Stomach (tissue), 19 donors: ENCODE data around the gene WFDC1. TPM values are rescaled to one million over a fixed set of nuclear protein-coding genes. Genes with fewer than 3 reads are reported as not detected.
A peak's percentile ranks its signal among the peaks of the same experiment; 100 is the strongest.

Source experiments
- DNase-seq, 2 donors: peaks; one replicate each; pipeline versions ENCODE4 v3.0.0 to v3.0.0-alpha.2; 2013 to 2019
- H3K27ac ChIP-seq, 5 donors: fragments of 200-600 bp in 4 of 5; sonication (generic) in 4 of 5; one replicate each; pipeline ENCODE4 v1.5.1; 2013 to 2019; ENCODE audit warnings: mild to moderate bottlenecking in 1 of 5, moderate library complexity in 1 of 5
- H3K27me3 ChIP-seq, 3 donors: fragments of 200-600 bp; sonication (generic); one replicate each; pipeline ENCODE4 v1.5.1; 2017 to 2019; ENCODE audit warnings: mixed run types in 1 of 3
- H3K36me3 ChIP-seq, 4 donors: fragments of 200-600 bp; sonication (generic); 1 replicate in 3 of 4; 2 replicates in 1 of 4; pipeline ENCODE4 v1.5.1; 2016 to 2019
- H3K4me1 ChIP-seq, 4 donors: fragments of 200-600 bp; sonication (generic); one replicate each; pipeline ENCODE4 v1.5.1; 2016 to 2019
- H3K4me3 ChIP-seq, 4 donors: fragments of 200-600 bp; sonication (generic) in 3 of 4; one replicate each; pipeline ENCODE4 v1.5.1; 2016 to 2019; ENCODE audit warnings: mild to moderate bottlenecking in 1 of 4
- H3K9me3 ChIP-seq, 4 donors: fragments of 200-600 bp; sonication (generic); one replicate each; pipeline ENCODE4 v1.5.1; 2016 to 2019
- EP300 ChIP-seq: sonication (generic); formaldehyde crosslinking; IDR thresholded peaks from one replicate; pipeline ENCODE4 v1.6.1; 2017; ENCODE audit warnings: antibody characterized with exemption
- POLR2A ChIP-seq, 4 donors: fragments of 450-650 bp; IDR thresholded peaks; one replicate each; pipeline ENCODE4 v1.6.1; 2016; ENCODE audit warnings: antibody characterized with exemption in 4 of 4, control low read depth in 2 of 4, mild to moderate bottlenecking in 1 of 4, moderate library complexity in 1 of 4
- POLR2AphosphoS5 ChIP-seq, 3 donors: sonication (generic); formaldehyde crosslinking; IDR thresholded peaks; one replicate each; pipeline ENCODE4 v1.6.1; 2016; ENCODE audit warnings: antibody characterized with exemption in 3 of 3
- WGBS, 5 donors: extraction: QIAGEN DNeasy Blood & Tissue Kit in 3 of 5; methylation state at CpG; one replicate each; pipeline versions ENCODE4 v1.1.5 to v1.1.7; 2013 to 2018; 5-methylcytosine and 5-hydroxymethylcytosine counted together
- intact Hi-C: fragments of 100-400 bp; cut with DNase I; formaldehyde crosslinking; loops from one replicate; pipeline ENCODE4 v1.15.1; 2023; ENCODE audit warnings: low total_unique reads
- long read RNA-seq, 10 donors: transcript quantifications; one replicate each; lab custom pipeline, GENCODE V29; 2026
- polyA plus RNA-seq, 3 donors: library from polyadenylated mRNA; stranded (reverse); fragments of 200-250 nt; gene quantifications; one replicate each; pipeline ENCODE4 v1.2.3, GENCODE V29; 2013
- total RNA-seq, 5 donors: library from RNA; depleted of rRNA; stranded (reverse); fragments of >200 nt; gene quantifications; one replicate each; pipeline versions ENCODE4 v1.1.0 to v1.2.3, GENCODE V29; 2014 to 2016
- TF ChIP-seq, protein P1 (sequence below), 7 experiments: fragments of 450-650 bp in 4 of 7; fragments of 200-600 bp in 3 of 7; sonication (generic) in 3 of 7; IDR thresholded peaks; one replicate each; pipeline ENCODE4 v1.5.1; 2016 to 2019; ENCODE audit warnings: antibody characterized with exemption in 7 of 7, control low read depth in 2 of 7, mild to moderate bottlenecking in 1 of 7
- donor health status: healthy with polysubstance abuse.
- donor health status: Bipolar disorder and iron deficiency.
- donor health status: healthy.

Gene WFDC1
- 10 to 100 TPM in 4 of 5 donors, not detected in 1; 10.7 to 64.3 (median 20.8) TPM for total RNA-seq
- 10 to 100 TPM; 12.9 to 19.4 (median 13.9) TPM for polyA plus RNA-seq
- long read RNA-seq, donor 1, full-length matches to known transcripts = 2 of 2 reads
- long read RNA-seq, donor 1, partial matches to known transcripts = 0 of 2 reads
- long read RNA-seq, donor 1, other reads (novel, unspliced or antisense) = 0 of 2 reads
- long read RNA-seq, donor 2, full-length matches to known transcripts = 3 of 3 reads
- long read RNA-seq, donor 2, partial matches to known transcripts = 0 of 3 reads
- long read RNA-seq, donor 2, other reads (novel, unspliced or antisense) = 0 of 3 reads
- long read RNA-seq, donor 3, full-length matches to known transcripts = 6 of 6 reads
- long read RNA-seq, donor 3, partial matches to known transcripts = 0 of 6 reads
- long read RNA-seq, donor 3, other reads (novel, unspliced or antisense) = 0 of 6 reads
- long read RNA-seq, donor 4 = 0 reads
- long read RNA-seq, donor 5, full-length matches to known transcripts = 17 of 17 reads
- long read RNA-seq, donor 5, partial matches to known transcripts = 0 of 17 reads
- long read RNA-seq, donor 5, other reads (novel, unspliced or antisense) = 0 of 17 reads
- long read RNA-seq, donor 6, full-length matches to known transcripts = 12 of 12 reads
- long read RNA-seq, donor 6, partial matches to known transcripts = 0 of 12 reads
- long read RNA-seq, donor 6, other reads (novel, unspliced or antisense) = 0 of 12 reads
- long read RNA-seq, donor 7, full-length matches to known transcripts = 8 of 8 reads
- long read RNA-seq, donor 7, partial matches to known transcripts = 0 of 8 reads
- long read RNA-seq, donor 7, other reads (novel, unspliced or antisense) = 0 of 8 reads
- long read RNA-seq, donor 8, full-length matches to known transcripts = 9 of 9 reads
- long read RNA-seq, donor 8, partial matches to known transcripts = 0 of 9 reads
- long read RNA-seq, donor 8, other reads (novel, unspliced or antisense) = 0 of 9 reads
- long read RNA-seq, donor 9, full-length matches to known transcripts = 22 of 22 reads
- long read RNA-seq, donor 9, partial matches to known transcripts = 0 of 22 reads
- long read RNA-seq, donor 9, other reads (novel, unspliced or antisense) = 0 of 22 reads
- long read RNA-seq, donor 10, partial matches to known transcripts = 0 of 1 reads
- long read RNA-seq, donor 10, other reads (novel, unspliced or antisense) = 0 of 1 reads

- Histone ChIP-seq H3K27ac (peak within 1 kb of the TSS; percentile 7 to 90 (median 80)), H3K27me3 (peaks cover 0 to 37% (median 13%) of the 10 kb centered on the region in 3 donors), H3K9me3 (no peaks in the 10 kb centered on the region), H3K4me1 (peaks cover 11 to 57% (median 20%) of the 10 kb centered on the region in 4 donors), H3K36me3 (no peaks in the 10 kb centered on the region), H3K4me3 (peak within 1 kb of the TSS; percentile 30 to 34 (median 30))
- DNase-seq = peak in 1 of 2 donors; percentile 71
- WGBS, 5 donors = 1 to 3% (median 3%) methylated on average over 21 to 29 of the region's 29 CpGs
- TF ChIP-seq, protein P1, sequence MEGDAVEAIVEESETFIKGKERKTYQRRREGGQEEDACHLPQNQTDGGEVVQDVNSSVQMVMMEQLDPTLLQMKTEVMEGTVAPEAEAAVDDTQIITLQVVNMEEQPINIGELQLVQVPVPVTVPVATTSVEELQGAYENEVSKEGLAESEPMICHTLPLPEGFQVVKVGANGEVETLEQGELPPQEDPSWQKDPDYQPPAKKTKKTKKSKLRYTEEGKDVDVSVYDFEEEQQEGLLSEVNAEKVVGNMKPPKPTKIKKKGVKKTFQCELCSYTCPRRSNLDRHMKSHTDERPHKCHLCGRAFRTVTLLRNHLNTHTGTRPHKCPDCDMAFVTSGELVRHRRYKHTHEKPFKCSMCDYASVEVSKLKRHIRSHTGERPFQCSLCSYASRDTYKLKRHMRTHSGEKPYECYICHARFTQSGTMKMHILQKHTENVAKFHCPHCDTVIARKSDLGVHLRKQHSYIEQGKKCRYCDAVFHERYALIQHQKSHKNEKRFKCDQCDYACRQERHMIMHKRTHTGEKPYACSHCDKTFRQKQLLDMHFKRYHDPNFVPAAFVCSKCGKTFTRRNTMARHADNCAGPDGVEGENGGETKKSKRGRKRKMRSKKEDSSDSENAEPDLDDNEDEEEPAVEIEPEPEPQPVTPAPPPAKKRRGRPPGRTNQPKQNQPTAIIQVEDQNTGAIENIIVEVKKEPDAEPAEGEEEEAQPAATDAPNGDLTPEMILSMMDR (IDR thresholded peaks at IDR 0.05) = no peak
- no peak for TF ChIP-seq POLR2A (IDR thresholded peaks at IDR 0.05)
- intact Hi-C loops = no loop called here
Observed at GRCh38 chr16:84294531-84295142, at the start of gene WFDC1. TSS of gene WFDC1 (plus strand) at chr16:84294878. CDS start at chr16:84294972, 94 bp downstream.

- no peak overlapping the region for H3K27ac ChIP-seq
- TF ChIP-seq POLR2AphosphoS5 (IDR thresholded peaks at IDR 0.05) (no peak), EP300 (no peak), POLR2A (IDR thresholded peaks at IDR 0.05) (no peak)
- TF ChIP-seq, protein P1 (IDR thresholded peaks at IDR 0.05) = no peak
- 79 to 82% (median 82%) methylated on average over 10 of the region's 10 CpGs for WGBS, 5 donors
- no peaks in the 10 kb centered on the region for H3K36me3 ChIP-seq
- no peak for DNase-seq
- peaks cover 0 to 41% (median 0%) of the 10 kb centered on the region in 3 donors for H3K27me3 ChIP-seq
- intact Hi-C loops = no loop called here
- H3K9me3 ChIP-seq = no peaks in the 10 kb centered on the region
- H3K4me1 ChIP-seq = no peaks in the 10 kb centered on the region
- no peak overlapping the region for H3K4me3 ChIP-seq
Observed at GRCh38 chr16:84245956-84246678, 48.6 kb upstream of the WFDC1 start.

GRCh38 chr16:84246679-84247077 lies 48.0 kb upstream of the WFDC1 start:
- Histone ChIP-seq H3K27me3 (peaks cover 0 to 35% (median 0%) of the 10 kb centered on the region in 3 donors), H3K9me3 (no peaks in the 10 kb centered on the region), H3K27ac (no peak overlapping the region), H3K36me3 (no peaks in the 10 kb centered on the region), H3K4me1 (no peaks in the 10 kb centered on the region), H3K4me3 (no peak overlapping the region)
- intact Hi-C loops = no loop called here
- no peak for DNase-seq
- no peak for TF ChIP-seq POLR2A (IDR thresholded peaks at IDR 0.05)
- TF ChIP-seq EP300 = no peak
- TF ChIP-seq, protein P1 (IDR thresholded peaks at IDR 0.05) = no peak
- no peak for TF ChIP-seq POLR2AphosphoS5 (IDR thresholded peaks at IDR 0.05)
- 57 to 65% (median 60%) methylated on average over 3 to 5 of the region's 5 CpGs for WGBS, 5 donors
